SH-SY5Y (cell line): ENCODE results near the gene MEGF6.

Source experiments
- GATA2 ChIP-seq: IDR thresholded peaks from 2 replicates; pipeline ENCODE4 v1.6.1; 2011; ENCODE audit warnings: mild to moderate bottlenecking, low read depth, low read length
- GATA3 ChIP-seq: IDR thresholded peaks from 2 replicates; pipeline ENCODE4 v1.6.1; 2011; ENCODE audit warnings: low read depth, mild to moderate bottlenecking, low read length, moderate library complexity

GRCh38 chr1:3483380-3483779 lies 127.9 kb downstream of the MEGF6 start:
- no peak for TF ChIP-seq GATA2
- no peak for TF ChIP-seq GATA3
